ENCODE results near the gene FOXA2.

Gene FOXA2

GRCh38 chr20:22542427-22542826, 41.9 kb downstream of the FOXA2 start:
- peaks cover 26% of the 10 kb centered on the region for H3K27me3 ChIP-seq
- H3K36me3 ChIP-seq: no peaks in the 10 kb centered on the region
- TF ChIP-seq CTCF (IDR thresholded peaks at IDR 0.05): no peak
- no peak overlapping the region for H3K4me3 ChIP-seq (ENCODE audit: low read depth in 1 of 2, low read length in 1 of 2)
- no peaks in the 10 kb centered on the region for H3K4me1 ChIP-seq (ENCODE audit: control insufficient read depth in 1 of 2, insufficient read depth in 1 of 2, low read depth in 1 of 2, low read length in 1 of 2)
- no peak overlapping the region for H3K27ac ChIP-seq
- no peaks in the 10 kb centered on the region for H3K9me3 ChIP-seq

GRCh38 chr20:22540832-22541231, 43.5 kb downstream of the FOXA2 start:
- no peak overlapping the region for H3K4me3 ChIP-seq (ENCODE audit: low read depth in 1 of 2, low read length in 1 of 2)
- no peaks in the 10 kb centered on the region for H3K9me3 ChIP-seq
- no peaks in the 10 kb centered on the region for H3K4me1 ChIP-seq (ENCODE audit: control insufficient read depth in 1 of 2, insufficient read depth in 1 of 2, low read depth in 1 of 2, low read length in 1 of 2)
- peaks cover 26% of the 10 kb centered on the region for H3K27me3 ChIP-seq
- H3K27ac ChIP-seq: no peak overlapping the region
- TF ChIP-seq CTCF (IDR thresholded peaks at IDR 0.05): no peak
- no peaks in the 10 kb centered on the region for H3K36me3 ChIP-seq

GRCh38 chr20:22536956-22537756, 47.2 kb downstream of the FOXA2 start:
- no peaks in the 10 kb centered on the region for H3K36me3 ChIP-seq
- H3K27ac ChIP-seq: no peak overlapping the region
- H3K9me3 ChIP-seq: no peaks in the 10 kb centered on the region
- no peak overlapping the region for H3K4me3 ChIP-seq (ENCODE audit: low read depth in 1 of 2, low read length in 1 of 2)
- H3K27me3 ChIP-seq: peaks cover 17% of the 10 kb centered on the region
- no peaks in the 10 kb centered on the region for H3K4me1 ChIP-seq (ENCODE audit: control insufficient read depth in 1 of 2, insufficient read depth in 1 of 2, low read depth in 1 of 2, low read length in 1 of 2)
- TF ChIP-seq CTCF (IDR thresholded peaks at IDR 0.05): no peak

- H3K27ac ChIP-seq: no peak overlapping the region
- H3K36me3 ChIP-seq: no peaks in the 10 kb centered on the region
- H3K27me3 ChIP-seq: peaks cover 13% of the 10 kb centered on the region
- no peak overlapping the region for H3K4me3 ChIP-seq (ENCODE audit: low read depth in 1 of 2, low read length in 1 of 2)
- H3K9me3 ChIP-seq: no peaks in the 10 kb centered on the region
- H3K4me1 ChIP-seq (ENCODE audit: control insufficient read depth in 1 of 2, insufficient read depth in 1 of 2, low read depth in 1 of 2, low read length in 1 of 2): no peaks in the 10 kb centered on the region
- no peak for TF ChIP-seq CTCF (IDR thresholded peaks at IDR 0.05)
Observed at GRCh38 chr20:22536141-22536828, 48.1 kb downstream of the FOXA2 start.

GRCh38 chr20:22535483-22535882, 48.9 kb downstream of the FOXA2 start:
- Histone ChIP-seq H3K4me3 (ENCODE audit: low read depth in 1 of 2, low read length in 1 of 2) (no peak overlapping the region), H3K27ac (no peak overlapping the region), H3K36me3 (no peaks in the 10 kb centered on the region), H3K9me3 (no peaks in the 10 kb centered on the region), H3K27me3 (peaks cover 9% of the 10 kb centered on the region), H3K4me1 (ENCODE audit: control insufficient read depth in 1 of 2, insufficient read depth in 1 of 2, low read depth in 1 of 2, low read length in 1 of 2) (no peaks in the 10 kb centered on the region)
- no peak for TF ChIP-seq CTCF (IDR thresholded peaks at IDR 0.05)

Data from neutrophil (primary cell).